ENCODE data around the gene TAF11L13. TPM values are rescaled to one million over a fixed set of nuclear protein-coding genes. Genes with fewer than 3 reads are reported as not detected.

The TAF11L13 gene
- total RNA-seq, 1 experiment from 2014 or later = not detected

GRCh38 chr5:17663182-17663581 is 31.3 kb downstream of the TAF11L13 start:
- CTCF ChIA-PET = no interaction called here
- no peak for DNase-seq (ENCODE audit: low spot score)
- BruUV-seq (replicated peaks) = no TSS peak
- intact Hi-C loops (cut with micrococcal nuclease; ENCODE audit: unreplicated experiment) = no loop called here
- Histone ChIP-seq H3K36me3 (ENCODE audit: insufficient read depth, low read length, poor library complexity, severe bottlenecking) (no peaks in the 10 kb centered on the region), H3K9me3 (ENCODE audit: low read depth, low read length, poor library complexity, severe bottlenecking) (no peaks in the 10 kb centered on the region), H3K27me3 (replicated peaks; ENCODE audit: insufficient read depth, low read depth, low read length, poor library complexity) (no peaks in the 10 kb centered on the region), H3K4me3 (ENCODE audit: low read depth, low read length, poor library complexity, severe bottlenecking) (no peak overlapping the region), H3K27ac (ENCODE audit: low read depth, low read length, poor library complexity, severe bottlenecking) (no peak overlapping the region), H3K4me1 (ENCODE audit: insufficient read depth, low read length, poor library complexity, severe bottlenecking) (no peaks in the 10 kb centered on the region)
- TF ChIP-seq CTCF (conservative IDR thresholded peaks at IDR 0.05; ENCODE audit: low read depth, low read length) = no peak
- no peak for TF ChIP-seq EZH2 (IDR thresholded peaks at IDR 0.05; ENCODE audit: borderline replicate concordance, low read depth, low read length, poor library complexity, severe bottlenecking)
- POLR2A ChIA-PET (ENCODE audit: low non-redundant PET) = no interaction called here

DNA sequence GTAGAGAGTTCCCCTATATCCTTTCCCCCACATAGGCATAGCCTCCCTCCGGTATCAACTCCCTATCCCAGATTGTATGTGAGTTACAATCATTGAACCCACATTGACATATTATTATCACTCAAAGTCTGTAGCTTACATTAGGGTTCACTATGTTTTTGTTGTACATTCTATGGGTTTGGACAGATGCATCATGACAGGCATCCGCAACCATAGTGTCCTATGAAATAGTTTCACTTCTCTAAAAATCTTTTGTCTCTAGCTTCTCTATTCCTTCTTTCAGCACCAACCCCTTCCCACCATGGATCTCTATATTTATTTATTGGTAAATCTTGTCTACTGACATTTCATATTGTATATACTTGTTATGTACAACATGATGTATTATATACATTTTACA is 33.9 kb downstream of the TAF11L13 start:
- CTCF ChIA-PET = no interaction called here
- intact Hi-C loops (cut with micrococcal nuclease; ENCODE audit: unreplicated experiment) = no loop called here
- BruUV-seq (replicated peaks) = no TSS peak
- Histone ChIP-seq H3K4me3 (ENCODE audit: low read depth, low read length, poor library complexity, severe bottlenecking) (no peak overlapping the region), H3K27ac (ENCODE audit: low read depth, low read length, poor library complexity, severe bottlenecking) (no peak overlapping the region), H3K36me3 (ENCODE audit: insufficient read depth, low read length, poor library complexity, severe bottlenecking) (no peaks in the 10 kb centered on the region), H3K4me1 (ENCODE audit: insufficient read depth, low read length, poor library complexity, severe bottlenecking) (no peaks in the 10 kb centered on the region), H3K9me3 (ENCODE audit: low read depth, low read length, poor library complexity, severe bottlenecking) (no peaks in the 10 kb centered on the region), H3K27me3 (replicated peaks; ENCODE audit: insufficient read depth, low read depth, low read length, poor library complexity) (no peaks in the 10 kb centered on the region)
- POLR2A ChIA-PET (ENCODE audit: low non-redundant PET) = no interaction called here
- TF ChIP-seq CTCF (conservative IDR thresholded peaks at IDR 0.05; ENCODE audit: low read depth, low read length) (no peak), EZH2 (IDR thresholded peaks at IDR 0.05; ENCODE audit: borderline replicate concordance, low read depth, low read length, poor library complexity, severe bottlenecking) (no peak)
- DNase-seq (ENCODE audit: low spot score) = no peak

GRCh38 chr5:17666726-17667235 is 34.9 kb downstream of the TAF11L13 start:
- Histone ChIP-seq H3K4me3 (ENCODE audit: low read depth, low read length, poor library complexity, severe bottlenecking) (no peak overlapping the region), H3K36me3 (ENCODE audit: insufficient read depth, low read length, poor library complexity, severe bottlenecking) (no peaks in the 10 kb centered on the region), H3K27me3 (replicated peaks; ENCODE audit: insufficient read depth, low read depth, low read length, poor library complexity) (no peaks in the 10 kb centered on the region), H3K9me3 (ENCODE audit: low read depth, low read length, poor library complexity, severe bottlenecking) (no peaks in the 10 kb centered on the region), H3K4me1 (ENCODE audit: insufficient read depth, low read length, poor library complexity, severe bottlenecking) (no peaks in the 10 kb centered on the region), H3K27ac (ENCODE audit: low read depth, low read length, poor library complexity, severe bottlenecking) (no peak overlapping the region)
- BruUV-seq (replicated peaks) = no TSS peak
- intact Hi-C loops (cut with micrococcal nuclease; ENCODE audit: unreplicated experiment) = no loop called here
- POLR2A ChIA-PET (ENCODE audit: low non-redundant PET) = no interaction called here
- CTCF ChIA-PET = no interaction called here
- TF ChIP-seq CTCF (conservative IDR thresholded peaks at IDR 0.05; ENCODE audit: low read depth, low read length) (no peak), EZH2 (IDR thresholded peaks at IDR 0.05; ENCODE audit: borderline replicate concordance, low read depth, low read length, poor library complexity, severe bottlenecking) (no peak)
- no peak for DNase-seq (ENCODE audit: low spot score)

Data from A673 (cell line).